ENCODE data around the gene IQCM.

GRCh38 chr4:149574971-149575370 lies 240.7 kb downstream of the IQCM start:
- TF ChIP-seq CTCF (IDR thresholded peaks at IDR 0.05) (no peak), POLR2A (IDR thresholded peaks at IDR 0.05) (no peak)
